SW 1271 (cell line): ENCODE results near the gene MAP4K2.
"Not testable (repeated sequence)": the region's sequence is repeated elsewhere in the genome, so short reads cannot be mapped to it uniquely, and the experiment has no call there.

Experiments used
- DNase-seq, 2 experiments: peaks; one replicate each; lab custom pipeline; 2025; lab: John Stamatoyannopoulos, UW

MAP4K2 gene

DNA sequence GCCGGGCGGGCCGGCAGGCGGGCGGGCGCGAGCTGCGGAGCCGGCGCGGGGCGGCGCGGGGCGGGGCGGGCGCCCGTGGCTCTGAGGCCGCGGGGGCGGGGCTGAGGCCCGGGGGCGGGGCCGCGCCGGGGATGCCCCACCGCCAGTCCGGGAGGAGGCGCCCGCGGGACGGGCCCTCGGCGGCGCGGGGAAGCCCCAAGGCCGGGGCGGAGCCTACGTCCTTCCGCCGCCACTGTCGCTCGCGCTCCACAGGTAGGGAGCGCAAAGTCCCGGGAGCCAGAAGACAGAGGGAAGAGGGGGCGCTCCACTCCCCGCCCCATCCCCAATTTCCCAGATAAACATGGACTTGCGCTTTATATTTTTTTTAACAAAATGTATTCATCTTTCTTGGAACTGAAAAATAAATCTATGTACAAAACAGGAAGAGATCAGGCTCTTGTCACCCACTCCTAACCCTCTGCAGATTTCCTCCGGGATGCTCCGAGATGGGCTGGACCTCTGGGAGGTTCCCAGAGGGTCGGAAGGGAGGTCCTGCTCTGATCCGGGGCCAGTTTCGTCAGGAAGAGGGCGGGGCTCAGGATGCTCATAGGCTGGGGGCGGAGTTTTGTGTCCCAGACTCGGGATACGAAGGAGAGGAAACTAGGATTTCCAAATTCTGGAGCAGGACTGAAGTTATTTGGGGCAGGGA lies at the start of gene MAP4K2:
TSS of gene MAP4K2 (minus strand) at position 57 of the 688 bp plus-strand sequence. CDS start 65 bp downstream, outside the sequence.
- peak; percentile 72 to 85 for DNase-seq

DNA sequence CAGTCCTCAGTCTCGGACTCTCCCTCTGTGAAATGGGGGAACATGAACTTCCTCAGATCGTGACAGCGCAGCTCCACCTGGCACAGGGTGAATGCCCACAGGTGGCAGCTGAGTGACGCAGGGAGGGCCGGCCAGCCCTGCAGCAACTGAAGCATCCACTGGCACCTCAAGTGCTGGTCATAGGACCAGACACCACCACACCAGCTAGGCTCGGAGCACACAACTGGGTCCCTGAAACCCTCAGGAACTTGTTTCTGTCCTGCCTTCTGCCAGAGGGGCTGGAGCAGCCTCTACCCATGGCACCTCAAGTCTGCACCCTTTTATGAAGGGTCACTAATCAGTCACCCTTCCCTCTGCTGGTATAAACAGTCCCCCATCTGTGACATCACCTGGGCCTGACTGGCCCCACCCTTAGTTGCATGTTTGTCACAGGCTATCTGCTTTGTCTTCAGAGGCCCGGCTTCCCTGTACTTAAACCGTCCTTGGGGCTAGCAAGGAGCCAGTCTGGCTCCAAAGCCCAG lies 48.9 kb upstream of the MAP4K2 start:
- no peak for DNase-seq

DNA sequence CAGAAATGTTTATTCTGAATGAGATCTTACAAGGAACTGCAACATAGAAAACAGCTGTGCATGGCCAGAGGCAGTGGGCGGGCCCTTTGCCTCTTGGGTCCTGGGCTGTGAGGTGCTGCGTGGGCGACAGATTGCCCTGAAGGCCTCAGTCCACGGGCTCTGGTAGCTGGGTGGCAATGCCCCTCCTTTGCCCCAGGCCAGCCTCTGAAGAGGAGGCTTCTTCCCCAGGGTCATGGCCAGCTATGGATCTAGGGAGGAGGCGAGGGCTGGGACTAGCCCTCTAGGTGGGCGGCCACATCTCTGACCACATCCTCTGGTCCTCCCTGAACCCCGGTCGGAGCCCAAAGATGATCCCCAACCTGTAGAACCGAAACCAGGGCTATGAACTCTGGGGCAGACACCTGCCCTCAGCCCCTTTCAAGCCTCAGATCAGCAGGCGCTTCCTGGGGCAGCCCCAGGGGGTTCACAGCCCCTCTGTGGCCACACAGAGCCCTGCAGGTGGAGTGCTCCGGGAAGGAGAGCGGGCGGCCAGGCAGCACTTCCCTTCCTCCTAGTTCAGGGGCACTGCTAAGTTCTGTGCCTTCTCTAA lies 48.1 kb upstream of the MAP4K2 start:
- DNase-seq: no peak

DNA sequence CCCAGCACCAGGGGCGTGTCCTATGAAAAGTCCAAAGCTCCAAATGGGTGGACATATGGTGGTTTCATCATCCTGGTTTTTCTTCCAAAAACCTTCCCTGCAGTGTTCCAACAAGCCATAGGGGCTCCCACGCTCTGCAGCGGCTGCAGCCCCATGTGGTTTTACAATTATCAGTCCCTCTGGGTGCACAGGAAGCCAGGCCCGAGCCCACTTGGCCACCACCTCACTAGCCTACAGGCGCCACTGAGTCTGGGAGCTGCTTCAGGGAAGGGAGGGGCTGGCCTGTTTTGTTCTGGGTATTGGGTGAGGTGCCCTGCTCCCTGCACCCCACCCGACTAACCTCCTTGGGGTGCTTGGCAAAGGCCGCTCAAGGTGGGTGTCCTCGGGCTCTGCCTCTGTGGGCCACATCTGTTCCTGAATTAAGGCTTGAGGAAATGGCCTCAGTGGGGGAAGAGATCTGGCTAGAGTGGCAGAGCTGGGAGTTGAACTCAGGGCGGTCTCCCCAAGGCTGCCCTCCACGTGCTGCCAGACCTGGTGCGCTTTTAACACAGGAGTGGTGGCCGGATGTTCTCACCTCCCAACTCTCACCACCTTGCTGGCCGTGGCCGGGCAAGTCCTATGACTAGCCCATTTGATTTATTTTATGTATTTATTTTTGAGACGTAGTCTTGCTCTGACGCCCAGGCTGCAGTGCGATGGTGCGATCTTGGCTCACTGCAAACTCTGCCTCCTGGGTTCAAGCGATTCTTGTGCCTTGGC lies 46.8 kb upstream of the MAP4K2 start:
- DNase-seq: no peak

DNA sequence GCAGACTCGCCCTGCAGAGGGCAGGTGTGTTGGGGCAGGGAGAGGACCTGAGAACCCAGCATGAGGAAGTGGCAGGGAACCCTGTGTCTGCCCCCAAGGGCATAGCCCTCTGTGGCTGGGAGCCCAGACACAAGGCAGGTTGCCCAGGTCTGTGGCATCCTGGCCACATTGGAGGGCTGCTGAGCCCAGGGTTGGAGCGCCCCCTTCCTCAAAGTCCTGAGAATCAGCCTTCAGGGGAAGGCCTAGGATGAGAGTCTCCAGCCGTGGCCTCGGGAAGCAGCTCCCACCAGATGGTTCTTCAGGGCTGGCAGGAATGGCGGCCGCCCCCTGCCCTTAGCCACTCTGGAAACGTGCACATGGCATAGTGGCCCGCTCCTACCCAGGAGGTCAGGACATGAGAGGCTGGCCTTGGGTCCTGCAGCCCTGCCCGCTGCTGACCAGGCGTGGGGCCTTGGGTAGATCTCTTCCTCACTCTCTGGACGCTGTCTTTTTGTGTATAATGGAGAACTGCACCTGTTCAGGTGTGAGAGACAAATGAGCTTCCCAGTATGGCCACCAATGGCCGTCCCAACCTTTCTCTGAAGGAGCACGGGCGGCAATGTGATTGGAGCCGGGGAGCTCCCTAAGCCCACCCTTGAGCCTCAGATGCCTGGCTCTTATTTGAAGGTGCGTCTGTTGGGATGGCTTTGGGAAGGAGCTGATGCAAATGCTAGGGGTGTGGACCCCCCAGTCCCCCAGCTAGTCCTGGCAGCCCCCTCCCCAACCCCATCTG lies 46.0 kb upstream of the MAP4K2 start:
- DNase-seq: no peak

DNA sequence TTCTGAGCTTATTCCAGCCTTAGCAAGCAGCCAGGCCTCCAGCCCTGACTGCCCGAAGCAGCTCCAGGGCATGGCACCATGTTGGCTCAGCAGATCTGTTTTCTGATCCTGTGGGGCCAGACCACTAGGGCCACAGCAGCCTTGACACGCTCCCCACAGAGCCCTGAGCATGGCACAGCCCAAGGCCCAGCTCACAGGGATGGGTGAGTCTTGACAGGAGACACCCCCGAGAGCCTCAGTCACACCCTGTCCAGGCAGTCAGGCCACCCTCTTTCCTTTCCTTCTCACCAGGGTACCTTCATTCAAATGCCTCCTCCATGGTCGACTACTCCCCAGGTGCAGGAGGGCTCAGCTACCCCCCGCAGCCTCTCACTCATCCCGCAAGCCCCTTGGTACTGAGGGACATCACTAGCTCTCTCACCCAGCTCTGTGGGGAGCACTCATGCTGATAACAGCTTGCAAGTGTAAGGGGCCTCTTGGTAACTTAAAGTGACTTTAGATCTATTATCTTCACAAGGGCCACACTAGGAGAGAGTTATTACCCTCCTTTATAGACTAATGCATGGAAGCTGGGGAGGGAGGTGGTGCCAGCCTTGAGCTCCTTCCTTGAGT lies 45.3 kb upstream of the MAP4K2 start:
- DNase-seq: no peak

DNA sequence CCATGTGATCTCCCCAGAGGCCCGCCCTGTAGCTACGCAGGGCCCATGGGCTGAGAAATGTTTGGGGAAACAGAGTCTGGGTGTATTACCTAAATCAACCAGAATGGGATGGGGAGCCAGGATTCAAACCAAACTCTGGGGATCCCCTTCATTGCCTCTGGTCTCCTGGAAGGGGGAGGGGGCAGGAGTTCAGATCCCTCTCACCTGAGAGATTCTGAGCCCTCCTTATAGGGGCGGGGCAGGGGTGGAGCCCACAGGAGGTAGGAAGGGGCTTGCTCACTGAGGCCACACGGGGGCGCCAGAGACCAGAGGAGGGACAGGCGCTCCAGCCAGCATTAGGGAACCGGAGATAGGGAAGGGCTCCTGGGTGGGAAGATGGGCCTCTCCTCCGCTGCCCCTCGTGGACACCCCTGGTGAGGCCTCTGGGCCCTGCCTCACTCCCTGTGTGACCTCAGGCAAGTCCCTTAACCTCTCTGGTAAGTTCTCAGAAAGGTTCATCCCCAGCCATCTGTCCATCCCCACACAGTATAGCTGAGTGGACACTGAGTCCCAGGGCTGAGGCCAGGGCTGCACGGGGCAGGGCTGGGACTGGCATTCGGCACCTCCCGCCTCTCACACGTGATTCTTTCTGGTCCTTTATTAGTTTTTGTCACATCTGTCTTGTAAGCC lies 44.1 kb upstream of the MAP4K2 start:
- DNase-seq: peak; percentile 82 to 89

DNA sequence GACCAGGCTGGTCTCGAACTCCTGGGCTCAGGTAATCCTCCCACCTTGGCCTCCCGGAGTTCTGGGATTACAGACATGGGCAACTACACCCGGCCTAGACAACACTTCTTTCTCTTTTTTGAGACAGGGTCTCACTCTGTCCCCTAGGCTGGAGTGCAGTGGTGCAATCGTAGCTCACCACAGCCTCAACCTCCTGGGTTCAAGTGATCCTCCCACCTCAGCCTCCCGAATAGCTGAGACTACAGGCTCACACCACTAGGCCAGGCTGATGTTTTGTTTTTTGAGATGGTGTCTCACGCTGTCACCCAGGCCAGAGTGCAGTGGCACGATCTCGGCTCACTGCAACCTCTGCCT lies 42.7 kb upstream of the MAP4K2 start:
- DNase-seq: not testable (repeated sequence)

DNA sequence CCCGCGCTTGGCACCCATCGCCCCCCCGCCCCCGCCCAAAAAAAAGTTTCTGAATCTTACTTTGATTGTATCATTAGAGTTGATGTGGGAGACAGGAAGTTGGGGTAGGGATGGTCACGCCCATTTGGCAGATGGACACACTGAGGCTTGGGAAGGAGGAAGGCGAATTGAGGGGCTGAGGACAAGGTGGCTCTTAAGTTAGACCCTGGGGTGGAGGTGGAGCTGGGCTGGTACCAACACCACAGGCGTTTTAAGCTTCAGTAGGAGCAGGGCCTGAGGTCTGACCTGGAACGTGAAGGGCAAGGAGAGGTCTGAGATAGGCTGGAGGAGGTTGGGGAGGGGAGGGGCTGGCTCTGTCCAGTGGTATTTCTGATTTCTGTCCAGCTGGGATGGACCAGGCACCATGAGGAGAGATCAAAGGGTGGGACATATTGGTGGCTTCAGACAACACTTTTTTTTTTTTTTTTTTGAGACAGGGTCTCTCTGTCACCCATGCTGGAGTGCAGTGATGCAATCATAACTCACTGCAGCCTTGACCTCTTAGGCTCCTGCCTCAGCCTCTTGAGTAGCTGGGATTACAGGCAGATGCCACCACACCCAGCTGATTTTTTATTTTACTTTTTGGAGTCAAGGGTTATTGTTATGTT lies 42.2 kb upstream of the MAP4K2 start:
- DNase-seq: no peak

DNA sequence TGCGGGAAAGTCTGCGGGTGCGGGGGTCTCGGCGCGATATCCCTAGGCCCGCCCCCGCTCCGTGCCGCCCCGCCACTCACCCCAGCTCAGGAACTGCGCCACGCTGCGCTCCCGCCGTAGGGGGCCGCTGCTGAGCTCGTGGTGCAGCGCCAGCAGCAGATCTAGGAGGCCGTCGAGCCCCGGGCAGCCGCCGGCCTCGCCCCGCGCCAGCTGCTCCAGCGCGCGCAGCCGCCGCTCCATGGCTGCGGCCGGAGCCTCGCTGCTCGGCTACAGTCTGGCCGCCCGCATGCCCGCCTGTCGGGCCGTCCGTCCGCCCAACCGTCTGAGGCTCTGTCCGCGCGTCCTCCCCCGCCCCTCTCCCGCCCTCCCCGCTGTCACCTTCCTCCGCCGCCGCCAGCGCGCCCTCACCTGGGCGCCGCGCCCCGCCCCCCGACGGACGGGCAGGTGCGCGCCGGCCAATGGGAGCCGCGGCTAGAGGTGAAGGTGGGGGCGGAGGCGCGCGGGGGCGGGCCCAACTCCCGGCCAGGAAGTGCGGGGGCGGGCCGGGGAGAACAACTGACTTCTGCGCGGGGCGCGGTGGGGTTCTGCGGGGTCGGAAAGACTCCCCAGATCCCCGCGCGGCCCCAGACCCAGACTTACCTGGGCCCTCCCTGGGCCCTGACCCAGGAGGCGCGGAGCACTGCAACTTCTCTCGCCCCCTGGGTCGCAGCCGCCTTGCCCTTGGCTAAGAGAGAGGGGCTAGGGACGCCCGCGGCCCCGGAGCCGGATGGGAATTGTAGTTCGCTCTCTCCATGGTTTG lies 41.5 kb upstream of the MAP4K2 start, which contains the start of gene CDC42BPG:
TSS of gene CDC42BPG (minus strand) at position 324 of the 799 bp plus-strand sequence. CDS start at position 240, 84 bp downstream.
- peak in 1 of 2 experiments; percentile 45 for DNase-seq

DNA sequence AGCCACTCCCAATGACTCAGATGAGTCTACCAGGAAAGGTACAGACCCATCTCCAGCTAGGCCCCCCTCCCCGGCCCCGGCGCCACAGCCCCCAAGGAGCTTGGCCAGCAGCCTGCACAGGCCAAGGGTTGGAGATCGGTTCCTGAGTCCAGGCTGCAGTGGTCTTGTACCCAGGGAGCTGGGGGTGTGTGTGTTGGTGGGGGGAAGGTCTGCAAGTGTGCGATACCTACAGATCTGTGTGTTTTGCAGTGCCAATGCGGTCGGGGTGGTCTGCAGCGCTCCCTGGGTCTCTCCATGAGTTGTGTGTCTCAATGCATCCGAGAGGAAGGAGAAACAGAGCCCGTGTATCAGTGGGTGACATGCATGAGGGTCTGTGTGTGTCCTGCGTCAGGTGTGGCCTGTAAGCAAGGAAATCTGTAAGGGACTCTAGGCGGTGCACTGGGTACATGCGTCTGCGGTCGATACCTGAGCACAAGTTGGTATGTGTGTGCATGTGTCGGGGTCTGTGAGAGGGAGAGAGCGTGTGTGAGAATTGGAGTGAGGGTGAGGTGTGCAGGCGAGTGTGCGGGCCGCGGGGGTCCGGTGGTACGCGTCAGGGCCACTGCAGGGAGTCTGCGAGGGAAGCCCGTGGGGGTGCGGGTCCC lies 40.8 kb upstream of the MAP4K2 start:
- no peak for DNase-seq

DNA sequence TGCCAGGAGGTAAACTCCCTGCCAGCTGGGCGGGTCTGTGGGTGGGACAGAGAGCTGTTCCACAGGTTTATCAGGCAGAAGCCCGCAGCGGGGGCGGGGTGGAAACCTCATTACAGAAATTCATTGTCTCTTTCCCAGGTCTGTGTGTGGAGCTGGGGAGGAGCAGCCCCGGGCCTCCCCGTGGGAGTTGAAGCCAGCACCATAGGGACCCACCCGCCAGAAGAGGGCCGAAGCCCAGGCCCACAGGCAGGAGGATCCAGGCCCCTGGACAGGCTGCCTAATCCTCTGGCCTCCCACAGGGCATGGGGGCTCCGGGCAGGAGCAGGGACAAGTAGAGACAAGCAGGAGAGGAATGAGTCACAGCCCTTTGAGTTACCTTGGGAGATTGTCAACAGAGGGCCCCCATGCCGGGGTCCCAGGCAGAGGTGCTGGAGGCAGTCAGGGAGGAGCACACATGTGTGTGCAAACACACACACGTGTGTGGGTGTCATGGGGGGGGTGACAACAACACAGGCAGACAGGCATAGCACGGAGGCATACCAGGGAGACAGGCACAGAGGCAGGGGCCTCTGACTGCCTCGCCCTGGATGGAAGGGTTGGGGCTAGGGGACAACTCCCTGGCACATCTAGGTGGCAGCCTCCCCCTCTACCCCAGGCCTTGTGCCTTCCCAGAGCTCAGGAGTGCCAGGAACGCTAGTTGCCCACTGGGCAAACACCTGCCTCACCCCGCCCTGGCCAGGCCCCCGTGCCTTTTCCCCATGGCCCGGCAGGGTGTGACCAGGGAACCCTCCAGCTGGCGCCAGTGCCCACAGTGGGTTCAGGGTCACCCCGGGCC lies 40.1 kb upstream of the MAP4K2 start:
- no peak for DNase-seq

DNA sequence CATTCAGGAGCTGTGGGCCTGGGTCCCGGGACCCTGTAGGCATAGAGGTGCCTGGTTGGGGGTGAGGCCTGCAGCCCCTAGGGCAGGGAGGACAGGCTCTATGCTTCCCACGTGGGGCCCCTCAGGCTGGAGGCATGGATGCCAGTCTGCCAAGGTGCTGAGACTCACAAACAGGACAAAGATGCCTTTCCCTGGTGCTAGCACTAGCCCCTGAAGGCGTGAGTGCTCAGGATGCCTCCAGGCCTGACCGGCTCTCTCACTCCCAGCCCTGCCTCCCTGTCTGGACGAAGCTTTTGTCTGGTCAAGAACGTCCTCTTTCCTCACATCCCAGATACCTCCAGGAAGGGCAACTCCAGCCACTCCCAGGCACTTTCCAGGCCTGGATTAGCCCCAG lies 39.3 kb upstream of the MAP4K2 start:
- no peak for DNase-seq

DNA sequence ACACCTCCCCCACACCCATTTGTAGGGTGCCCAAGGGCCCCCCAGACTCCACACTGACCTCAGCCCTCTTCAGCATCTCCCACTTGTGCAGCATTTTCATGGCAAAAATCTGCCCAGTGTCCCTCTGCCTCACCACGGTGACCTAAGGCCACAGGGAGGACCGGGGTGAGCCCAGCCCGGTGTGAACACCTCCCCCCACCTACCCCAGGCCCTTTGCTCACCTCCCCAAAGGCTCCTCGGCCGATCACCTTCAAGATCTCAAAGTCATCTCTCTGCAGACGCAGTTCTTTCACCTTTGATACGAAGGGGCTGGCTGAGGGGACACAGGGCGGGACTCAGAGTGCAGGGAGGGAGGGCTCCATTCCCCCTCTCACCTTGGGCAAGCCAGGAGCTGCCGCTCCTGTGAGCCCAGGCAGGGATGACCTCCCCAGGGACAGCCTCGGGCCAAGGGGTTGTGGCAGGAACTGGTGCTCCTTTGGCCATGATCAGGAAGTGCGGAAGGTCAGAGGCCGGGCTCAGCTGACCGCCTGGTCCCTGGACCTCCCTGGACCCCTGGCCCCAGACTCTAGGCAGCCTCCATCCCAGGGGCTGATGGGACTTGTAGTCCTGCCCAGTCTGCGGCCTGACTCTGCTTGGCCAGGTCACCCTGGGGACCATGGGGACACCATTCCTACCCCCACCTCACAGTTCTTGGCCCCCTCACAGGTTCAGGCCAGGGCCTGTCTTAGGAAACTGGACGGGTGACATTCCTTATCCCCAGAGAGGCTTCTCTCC lies 38.8 kb upstream of the MAP4K2 start:
- no peak for DNase-seq

DNA sequence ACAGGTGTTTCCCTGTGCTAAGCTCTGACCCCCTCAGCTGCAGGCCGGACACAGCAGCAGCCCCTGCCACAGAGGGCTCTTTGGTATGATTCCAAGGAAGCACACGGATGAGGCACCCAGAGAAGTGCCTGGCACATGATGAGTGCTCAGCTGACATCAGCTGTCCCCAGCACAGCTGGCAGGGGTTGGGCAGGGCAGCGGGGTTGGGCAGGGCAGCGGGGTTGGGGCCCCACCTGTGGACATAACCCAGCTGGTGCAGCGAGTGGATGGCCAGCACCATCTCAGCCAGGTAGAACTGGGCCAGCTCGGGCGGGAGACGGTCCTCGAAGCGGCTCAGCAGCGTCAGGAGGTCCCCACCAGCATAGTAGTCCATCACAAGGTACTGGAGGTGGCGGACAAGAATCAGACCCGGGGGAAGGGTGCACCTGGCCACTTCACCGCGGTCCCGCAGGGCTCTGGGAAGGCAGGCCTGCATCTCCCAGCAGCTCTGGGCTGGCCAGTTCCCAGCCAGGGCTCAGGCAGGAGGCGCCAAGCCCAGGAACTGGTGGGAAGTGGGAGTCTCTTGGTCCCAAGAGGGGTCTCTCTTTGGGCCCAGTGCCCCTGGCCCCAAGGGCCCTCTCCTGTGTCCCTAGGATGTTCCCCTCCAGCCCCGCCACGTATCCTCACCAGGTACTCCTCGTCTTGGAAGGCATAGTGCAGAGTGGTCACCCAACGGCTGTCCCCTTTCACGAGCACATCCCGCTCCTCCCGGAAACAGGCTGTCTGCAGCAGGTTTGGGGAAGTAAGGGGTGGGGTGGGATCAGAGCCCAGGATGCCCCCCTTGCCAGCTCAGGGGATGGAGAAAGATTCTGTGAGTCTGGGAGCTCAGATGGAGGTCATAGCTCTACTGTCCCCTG lies 37.1 kb upstream of the MAP4K2 start:
- no peak for DNase-seq

DNA sequence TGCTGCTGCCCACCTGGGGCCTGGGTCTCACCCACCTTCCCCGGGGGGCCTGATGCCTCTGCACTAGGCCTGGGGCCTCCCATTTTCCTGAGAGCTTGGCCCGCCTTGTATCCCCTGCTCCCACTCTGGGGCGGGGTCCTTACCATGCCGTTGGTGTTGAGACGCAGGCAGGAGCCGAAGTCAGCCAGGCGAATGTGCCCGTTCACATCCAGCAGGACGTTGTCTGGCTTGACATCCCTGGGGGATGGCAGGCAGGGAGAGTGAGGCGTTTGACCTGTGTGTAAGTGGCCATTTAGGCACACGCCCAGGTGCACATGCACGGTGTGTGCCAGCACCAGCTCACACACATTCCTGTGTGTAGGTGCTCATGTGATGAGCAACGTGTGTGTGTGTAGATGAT lies 36.3 kb upstream of the MAP4K2 start:
- no peak for DNase-seq
